ENCODE results near the gene SPANXC. TPM values are rescaled to one million over a fixed set of nuclear protein-coding genes. Genes with fewer than 3 reads are reported as not detected.

The SPANXC gene
- total and polyA plus RNA-seq, 2 donors from 2014 or later, result not detected

GRCh38 chrX:141221611-141222010 lies 20.7 kb downstream of the SPANXC start:
- H3K9ac ChIP-seq (ENCODE audit: low read length in 3 of 3), result no peak overlapping the region
- FAIRE-seq (no peak), DNase-seq (no peak)
- H3K27ac ChIP-seq (ENCODE audit: low read depth in 2 of 2, low read length in 2 of 2), result no peak overlapping the region
- H3K4me1 ChIP-seq (ENCODE audit: control insufficient read depth in 2 of 3, insufficient read depth in 2 of 3, low read depth in 1 of 3, low read length in 3 of 3), result no peaks in the 10 kb centered on the region
- H3K4me3 ChIP-seq (ENCODE audit: low read length in 3 of 3), result no peak overlapping the region
- no peak for TF ChIP-seq CTCF (IDR thresholded peaks at IDR 0.05; ENCODE audit: borderline replicate concordance, extremely low read depth, insufficient read depth)
- no peaks in the 10 kb centered on the region for H3K27me3 ChIP-seq (ENCODE audit: control insufficient read depth, insufficient read depth, low read length)
- no peaks in the 10 kb centered on the region for H3K9me3 ChIP-seq (ENCODE audit: control insufficient read depth in 2 of 3, insufficient read depth in 1 of 3, low read length in 3 of 3)
- no peaks in the 10 kb centered on the region for H3K36me3 ChIP-seq (ENCODE audit: control insufficient read depth in 2 of 3, insufficient read depth in 3 of 3, low read length in 3 of 3)
- intact Hi-C loops (cut with DNase I), result no loop called here

- DNase-seq (no peak), FAIRE-seq (no peak)
- H3K4me3 ChIP-seq (ENCODE audit: low read length in 3 of 3), result no peak overlapping the region
- H3K9ac ChIP-seq (ENCODE audit: low read length in 3 of 3), result no peak overlapping the region
- TF ChIP-seq CTCF (IDR thresholded peaks at IDR 0.05; ENCODE audit: borderline replicate concordance, extremely low read depth, insufficient read depth), result no peak
- H3K9me3 ChIP-seq (ENCODE audit: control insufficient read depth in 2 of 3, insufficient read depth in 1 of 3, low read length in 3 of 3), result no peaks in the 10 kb centered on the region
- intact Hi-C loops (cut with DNase I), result no loop called here
- H3K27ac ChIP-seq (ENCODE audit: low read depth in 2 of 2, low read length in 2 of 2), result no peak overlapping the region
- H3K27me3 ChIP-seq (ENCODE audit: control insufficient read depth, insufficient read depth, low read length), result no peaks in the 10 kb centered on the region
- H3K4me1 ChIP-seq (ENCODE audit: control insufficient read depth in 2 of 3, insufficient read depth in 2 of 3, low read depth in 1 of 3, low read length in 3 of 3), result no peaks in the 10 kb centered on the region
- no peaks in the 10 kb centered on the region for H3K36me3 ChIP-seq (ENCODE audit: control insufficient read depth in 2 of 3, insufficient read depth in 3 of 3, low read length in 3 of 3)
Measured at GRCh38 chrX:141220342-141221008, 21.8 kb downstream of the SPANXC start.

GRCh38 chrX:141214196-141214595 lies 28.1 kb downstream of the SPANXC start:
- Histone ChIP-seq H3K9me3 (ENCODE audit: control insufficient read depth in 2 of 3, insufficient read depth in 1 of 3, low read length in 3 of 3) (no peaks in the 10 kb centered on the region), H3K27ac (ENCODE audit: low read depth in 2 of 2, low read length in 2 of 2) (no peak overlapping the region), H3K9ac (ENCODE audit: low read length in 3 of 3) (no peak overlapping the region), H3K27me3 (ENCODE audit: control insufficient read depth, insufficient read depth, low read length) (no peaks in the 10 kb centered on the region), H3K4me1 (ENCODE audit: control insufficient read depth in 2 of 3, insufficient read depth in 2 of 3, low read depth in 1 of 3, low read length in 3 of 3) (no peaks in the 10 kb centered on the region), H3K4me3 (ENCODE audit: low read length in 3 of 3) (no peak overlapping the region), H3K36me3 (ENCODE audit: control insufficient read depth in 2 of 3, insufficient read depth in 3 of 3, low read length in 3 of 3) (no peaks in the 10 kb centered on the region)
- intact Hi-C loops (cut with DNase I), result no loop called here
- no peak for FAIRE-seq
- no peak for DNase-seq
- no peak for TF ChIP-seq CTCF (IDR thresholded peaks at IDR 0.05; ENCODE audit: borderline replicate concordance, extremely low read depth, insufficient read depth)

GRCh38 chrX:141201962-141202361 lies 40.4 kb downstream of the SPANXC start:
- intact Hi-C loops (cut with DNase I), result no loop called here
- Histone ChIP-seq H3K9ac (ENCODE audit: low read length in 3 of 3) (no peak overlapping the region), H3K9me3 (ENCODE audit: control insufficient read depth in 2 of 3, insufficient read depth in 1 of 3, low read length in 3 of 3) (no peaks in the 10 kb centered on the region), H3K27me3 (ENCODE audit: control insufficient read depth, insufficient read depth, low read length) (no peaks in the 10 kb centered on the region), H3K27ac (ENCODE audit: low read depth in 2 of 2, low read length in 2 of 2) (no peak overlapping the region), H3K4me1 (ENCODE audit: control insufficient read depth in 2 of 3, insufficient read depth in 2 of 3, low read depth in 1 of 3, low read length in 3 of 3) (no peaks in the 10 kb centered on the region), H3K4me3 (ENCODE audit: low read length in 3 of 3) (no peak overlapping the region), H3K36me3 (ENCODE audit: control insufficient read depth in 2 of 3, insufficient read depth in 3 of 3, low read length in 3 of 3) (no peaks in the 10 kb centered on the region)
- no peak for DNase-seq
- FAIRE-seq, result no peak
- no peak for TF ChIP-seq CTCF (IDR thresholded peaks at IDR 0.05; ENCODE audit: borderline replicate concordance, extremely low read depth, insufficient read depth)

All from kidney (tissue), 14 donors.